GM19395 (cell line): ENCODE results near the gene HCAR2.
"Not testable (repeated sequence)": the region's sequence is repeated elsewhere in the genome, so short reads cannot be mapped to it uniquely, and the experiment has no call there.

Experiments used
- ATAC-seq: cut with Tn5 transposase; IDR thresholded peaks from one replicate; pipeline ENCODE4 v1.9.1; 2021; ENCODE audit warnings: mild to moderate bottlenecking, moderate library complexity; ENCODE audit not compliant: unreplicated experiment

HCAR2 gene

GRCh38 chr12:122669397-122670070, 33.6 kb downstream of the HCAR2 start:
- ATAC-seq: no peak

DNA sequence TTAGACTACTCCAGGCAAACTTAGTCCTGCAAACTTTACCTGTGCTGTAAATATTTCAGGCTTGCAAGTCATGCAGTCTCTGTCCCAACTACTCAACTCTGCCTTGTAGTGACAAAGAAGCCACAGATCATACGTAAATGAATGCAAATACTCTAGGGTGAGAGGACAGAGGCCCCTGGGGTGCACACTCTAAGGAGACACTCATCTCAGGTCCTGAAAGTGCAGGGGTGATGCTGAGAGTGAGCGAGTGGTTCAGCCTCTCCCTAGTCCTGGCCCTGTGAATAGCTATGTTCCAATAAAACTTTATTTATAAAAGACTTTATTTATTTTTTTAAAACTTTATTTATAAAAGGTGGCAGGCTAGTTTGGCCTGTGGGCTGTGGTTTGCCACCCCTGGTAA, 34.9 kb downstream of the HCAR2 start:
- no peak for ATAC-seq

- no peak for ATAC-seq
Observed at GRCh38 chr12:122665759-122666158, 37.4 kb downstream of the HCAR2 start.

DNA sequence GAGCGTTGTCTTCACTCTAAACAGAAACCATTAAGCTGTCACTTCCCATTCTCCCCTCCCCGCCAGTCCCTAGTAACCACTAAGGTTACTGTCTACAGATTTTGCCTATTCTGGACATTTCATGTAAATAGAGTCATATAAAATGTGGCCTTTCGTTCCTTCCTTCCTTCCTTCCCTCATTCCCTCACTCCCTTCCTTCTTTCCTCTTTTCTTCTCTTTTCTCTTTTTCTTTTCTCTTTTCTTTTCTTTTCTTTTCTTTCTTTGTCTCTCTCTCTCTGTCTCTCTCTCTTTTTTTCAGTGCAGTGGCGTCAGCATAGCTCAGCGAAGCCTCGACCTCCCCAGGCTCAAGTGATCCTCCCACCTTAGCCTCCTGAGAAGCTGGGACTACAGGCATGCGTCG, 37.8 kb downstream of the HCAR2 start:
- ATAC-seq: no peak

- no peak for ATAC-seq
Observed at GRCh38 chr12:122661938-122662337, 41.2 kb downstream of the HCAR2 start.

DNA sequence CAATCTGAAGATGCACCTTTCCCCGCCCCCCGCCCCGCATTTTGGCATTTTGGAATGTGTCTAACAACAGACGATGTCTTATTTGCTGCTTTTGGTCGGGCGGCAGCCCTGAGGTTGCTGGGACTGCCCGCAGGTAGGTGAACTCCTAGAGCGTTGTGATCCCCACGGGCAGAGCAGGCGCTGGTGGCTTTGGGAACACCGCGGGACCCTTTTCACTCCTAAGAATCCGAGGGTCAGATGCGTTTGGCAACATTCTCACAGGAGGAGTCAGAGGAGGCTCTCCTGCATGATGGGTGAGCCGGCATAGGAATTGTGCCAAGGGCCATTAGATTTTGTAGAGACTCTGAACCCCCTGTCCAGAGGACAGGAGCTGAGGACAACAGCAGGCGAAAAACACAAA, 41.9 kb downstream of the HCAR2 start:
- no peak for ATAC-seq

GRCh38 chr12:122659579-122659978, 43.6 kb downstream of the HCAR2 start:
- no peak for ATAC-seq

- ATAC-seq: no peak
Observed at GRCh38 chr12:122656298-122656697, 46.9 kb downstream of the HCAR2 start.

DNA sequence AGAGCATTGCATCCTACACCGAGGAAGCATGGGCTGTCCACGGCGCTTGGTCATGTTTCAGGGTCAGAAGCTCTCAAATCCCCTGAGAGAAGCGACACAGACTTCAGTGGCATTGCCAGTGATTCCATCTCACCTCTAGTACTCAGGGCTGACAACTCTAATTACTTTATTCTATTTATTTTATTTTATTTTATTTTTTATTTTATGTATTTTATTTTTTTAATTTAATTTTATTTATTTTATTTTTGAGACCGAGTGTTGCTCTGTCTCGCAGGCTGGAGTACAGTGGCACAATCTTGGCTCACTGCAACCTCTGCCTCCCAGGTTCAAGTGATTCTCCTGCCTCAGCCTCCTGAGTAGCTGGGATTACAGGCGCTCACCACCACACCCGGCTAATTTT, 49.9 kb downstream of the HCAR2 start:
- not testable (repeated sequence) for ATAC-seq

DNA sequence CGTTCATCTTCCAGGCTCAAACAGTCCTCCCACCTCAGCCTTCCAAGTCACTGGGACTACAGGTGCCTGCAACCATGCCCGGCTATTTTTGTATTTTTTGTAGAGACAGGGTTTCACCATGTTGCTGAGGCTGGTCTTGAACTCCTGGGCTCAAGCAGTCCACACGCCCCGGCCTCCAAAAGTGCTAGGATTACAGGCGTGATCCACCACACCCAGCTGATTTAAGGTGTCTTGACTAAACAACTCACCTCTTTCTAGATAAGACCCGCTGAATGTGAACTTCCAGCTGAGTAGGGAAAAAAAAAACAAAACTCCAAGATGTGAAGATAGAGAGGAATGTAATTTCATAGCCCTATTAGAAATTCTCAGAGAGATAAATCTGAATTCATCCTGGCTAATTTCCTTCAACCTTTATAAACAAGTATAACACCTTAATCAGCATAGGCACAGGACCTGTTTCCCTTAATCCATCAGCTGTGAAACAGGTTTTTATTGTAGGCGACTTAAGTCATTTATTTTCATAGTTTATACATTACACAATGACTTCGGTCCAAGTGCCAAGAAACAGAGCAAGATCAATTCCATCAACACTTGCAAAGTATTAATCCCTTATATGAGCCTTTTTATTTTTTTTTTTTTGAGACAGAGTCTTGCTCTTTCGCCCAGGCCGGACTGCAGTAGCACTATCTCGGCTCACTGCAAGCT, 51.5 kb downstream of the HCAR2 start:
- no peak for ATAC-seq
